HepG2 (cell line): ENCODE results near the gene RPL3.

ENCODE experiments used
- FOXO4 ChIP-seq: sonication (generic); formaldehyde crosslinking; conservative IDR thresholded peaks from 2 replicates; pipeline ENCODE4 v1.8.1; 2023; ENCODE audit warnings: missing genetic modification reagents
- GTF2F1 ChIP-seq: fragments of 150-350 bp; IDR thresholded peaks from 2 replicates; pipeline ENCODE4 v1.6.1; 2014; ENCODE audit warnings: low read length
- PHF20 ChIP-seq: sonication (generic); formaldehyde crosslinking; IDR thresholded peaks from 2 replicates; pipeline ENCODE4 v1.5.0; 2020; ENCODE audit warnings: mild to moderate bottlenecking, missing genetic modification reagents
- ZBTB43 ChIP-seq: sonication (generic); formaldehyde crosslinking; conservative IDR thresholded peaks from 2 replicates; pipeline ENCODE4 v1.4.0; 2020; ENCODE audit warnings: missing genetic modification reagents
- ZEB1 ChIP-seq: IDR thresholded peaks from 2 replicates; pipeline ENCODE4 v1.6.1; 2012; ENCODE audit warnings: mild to moderate bottlenecking, low read depth, inconsistent platforms; ENCODE audit not compliant: insufficient replicate concordance
- ZNF790 ChIP-seq: sonication (generic); formaldehyde crosslinking; IDR thresholded peaks from 2 replicates; pipeline ENCODE4 v1.8.0; 2022; ENCODE audit warnings: missing genetic modification reagents, mild to moderate bottlenecking, borderline replicate concordance
- TF ChIP-seq, protein P1 (sequence below): sonication (generic); formaldehyde crosslinking; IDR thresholded peaks from 2 replicates; pipeline ENCODE4 v1.9.0; 2021; ENCODE audit warnings: mild to moderate bottlenecking, missing genetic modification reagents
- TF ChIP-seq, protein P2 (sequence below): fragments of 450-650 bp; IDR thresholded peaks from 2 replicates; pipeline ENCODE4 v1.6.1; 2017; ENCODE audit warnings: mild to moderate bottlenecking

DNA sequence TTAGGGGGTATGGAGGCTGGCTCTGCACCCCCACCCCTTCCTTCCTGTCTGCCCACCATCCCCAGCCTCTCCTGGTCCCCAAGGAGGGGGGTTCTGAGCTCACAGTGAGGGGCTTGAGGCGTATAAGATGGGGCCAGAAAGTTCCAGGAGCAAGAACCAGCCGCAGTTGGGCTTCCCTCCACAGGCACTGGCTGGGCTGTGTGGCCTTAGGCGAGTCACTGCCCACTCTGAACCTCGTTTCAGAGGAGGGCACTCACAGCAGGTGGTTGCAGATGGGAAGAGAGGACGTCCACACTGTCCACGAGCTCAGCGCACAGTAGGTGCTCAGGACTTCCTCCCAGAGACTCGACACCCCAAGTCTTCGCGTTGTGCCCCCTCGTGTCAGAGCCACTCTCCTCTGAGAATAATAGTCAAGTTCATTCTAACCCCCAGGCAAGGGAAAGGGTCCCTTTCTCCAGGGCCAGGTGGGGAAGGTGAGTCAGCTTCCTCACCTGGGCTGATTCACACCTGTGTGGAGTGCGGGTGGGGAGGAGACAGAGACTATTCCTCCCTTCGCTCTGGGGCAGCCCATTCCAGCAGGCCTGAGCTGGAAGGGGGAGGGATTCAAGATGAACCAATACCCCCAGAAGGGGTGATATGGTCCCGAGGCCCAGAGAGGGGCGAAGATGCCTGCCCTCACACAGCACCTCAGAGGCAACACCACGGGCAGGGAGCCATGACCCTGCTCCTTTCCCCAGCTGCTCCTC lies 29.3 kb downstream of the RPL3 start:
- TF ChIP-seq PHF20 (CRISPR knock-in tag) (no peak), FOXO4 (CRISPR knock-in tag) (no peak), GTF2F1 (no peak), ZBTB43 (CRISPR knock-in tag) (no peak), ZNF790 (CRISPR knock-in tag) (no peak), ZEB1 (no peak)
- TF ChIP-seq, protein P1, sequence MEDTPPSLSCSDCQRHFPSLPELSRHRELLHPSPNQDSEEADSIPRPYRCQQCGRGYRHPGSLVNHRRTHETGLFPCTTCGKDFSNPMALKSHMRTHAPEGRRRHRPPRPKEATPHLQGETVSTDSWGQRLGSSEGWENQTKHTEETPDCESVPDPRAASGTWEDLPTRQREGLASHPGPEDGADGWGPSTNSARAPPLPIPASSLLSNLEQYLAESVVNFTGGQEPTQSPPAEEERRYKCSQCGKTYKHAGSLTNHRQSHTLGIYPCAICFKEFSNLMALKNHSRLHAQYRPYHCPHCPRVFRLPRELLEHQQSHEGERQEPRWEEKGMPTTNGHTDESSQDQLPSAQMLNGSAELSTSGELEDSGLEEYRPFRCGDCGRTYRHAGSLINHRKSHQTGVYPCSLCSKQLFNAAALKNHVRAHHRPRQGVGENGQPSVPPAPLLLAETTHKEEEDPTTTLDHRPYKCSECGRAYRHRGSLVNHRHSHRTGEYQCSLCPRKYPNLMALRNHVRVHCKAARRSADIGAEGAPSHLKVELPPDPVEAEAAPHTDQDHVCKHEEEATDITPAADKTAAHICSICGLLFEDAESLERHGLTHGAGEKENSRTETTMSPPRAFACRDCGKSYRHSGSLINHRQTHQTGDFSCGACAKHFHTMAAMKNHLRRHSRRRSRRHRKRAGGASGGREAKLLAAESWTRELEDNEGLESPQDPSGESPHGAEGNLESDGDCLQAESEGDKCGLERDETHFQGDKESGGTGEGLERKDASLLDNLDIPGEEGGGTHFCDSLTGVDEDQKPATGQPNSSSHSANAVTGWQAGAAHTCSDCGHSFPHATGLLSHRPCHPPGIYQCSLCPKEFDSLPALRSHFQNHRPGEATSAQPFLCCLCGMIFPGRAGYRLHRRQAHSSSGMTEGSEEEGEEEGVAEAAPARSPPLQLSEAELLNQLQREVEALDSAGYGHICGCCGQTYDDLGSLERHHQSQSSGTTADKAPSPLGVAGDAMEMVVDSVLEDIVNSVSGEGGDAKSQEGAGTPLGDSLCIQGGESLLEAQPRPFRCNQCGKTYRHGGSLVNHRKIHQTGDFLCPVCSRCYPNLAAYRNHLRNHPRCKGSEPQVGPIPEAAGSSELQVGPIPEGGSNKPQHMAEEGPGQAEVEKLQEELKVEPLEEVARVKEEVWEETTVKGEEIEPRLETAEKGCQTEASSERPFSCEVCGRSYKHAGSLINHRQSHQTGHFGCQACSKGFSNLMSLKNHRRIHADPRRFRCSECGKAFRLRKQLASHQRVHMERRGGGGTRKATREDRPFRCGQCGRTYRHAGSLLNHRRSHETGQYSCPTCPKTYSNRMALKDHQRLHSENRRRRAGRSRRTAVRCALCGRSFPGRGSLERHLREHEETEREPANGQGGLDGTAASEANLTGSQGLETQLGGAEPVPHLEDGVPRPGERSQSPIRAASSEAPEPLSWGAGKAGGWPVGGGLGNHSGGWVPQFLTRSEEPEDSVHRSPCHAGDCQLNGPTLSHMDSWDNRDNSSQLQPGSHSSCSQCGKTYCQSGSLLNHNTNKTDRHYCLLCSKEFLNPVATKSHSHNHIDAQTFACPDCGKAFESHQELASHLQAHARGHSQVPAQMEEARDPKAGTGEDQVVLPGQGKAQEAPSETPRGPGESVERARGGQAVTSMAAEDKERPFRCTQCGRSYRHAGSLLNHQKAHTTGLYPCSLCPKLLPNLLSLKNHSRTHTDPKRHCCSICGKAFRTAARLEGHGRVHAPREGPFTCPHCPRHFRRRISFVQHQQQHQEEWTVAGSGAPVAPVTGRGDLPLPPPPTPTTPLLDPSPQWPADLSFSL (CRISPR knock-in tag) = no peak
- TF ChIP-seq, protein P2, sequence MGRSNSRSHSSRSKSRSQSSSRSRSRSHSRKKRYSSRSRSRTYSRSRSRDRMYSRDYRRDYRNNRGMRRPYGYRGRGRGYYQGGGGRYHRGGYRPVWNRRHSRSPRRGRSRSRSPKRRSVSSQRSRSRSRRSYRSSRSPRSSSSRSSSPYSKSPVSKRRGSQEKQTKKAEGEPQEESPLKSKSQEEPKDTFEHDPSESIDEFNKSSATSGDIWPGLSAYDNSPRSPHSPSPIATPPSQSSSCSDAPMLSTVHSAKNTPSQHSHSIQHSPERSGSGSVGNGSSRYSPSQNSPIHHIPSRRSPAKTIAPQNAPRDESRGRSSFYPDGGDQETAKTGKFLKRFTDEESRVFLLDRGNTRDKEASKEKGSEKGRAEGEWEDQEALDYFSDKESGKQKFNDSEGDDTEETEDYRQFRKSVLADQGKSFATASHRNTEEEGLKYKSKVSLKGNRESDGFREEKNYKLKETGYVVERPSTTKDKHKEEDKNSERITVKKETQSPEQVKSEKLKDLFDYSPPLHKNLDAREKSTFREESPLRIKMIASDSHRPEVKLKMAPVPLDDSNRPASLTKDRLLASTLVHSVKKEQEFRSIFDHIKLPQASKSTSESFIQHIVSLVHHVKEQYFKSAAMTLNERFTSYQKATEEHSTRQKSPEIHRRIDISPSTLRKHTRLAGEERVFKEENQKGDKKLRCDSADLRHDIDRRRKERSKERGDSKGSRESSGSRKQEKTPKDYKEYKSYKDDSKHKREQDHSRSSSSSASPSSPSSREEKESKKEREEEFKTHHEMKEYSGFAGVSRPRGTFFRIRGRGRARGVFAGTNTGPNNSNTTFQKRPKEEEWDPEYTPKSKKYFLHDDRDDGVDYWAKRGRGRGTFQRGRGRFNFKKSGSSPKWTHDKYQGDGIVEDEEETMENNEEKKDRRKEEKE = no peak
